ENCODE measurements around the gene GALNT7.
A peak's percentile ranks its signal among the peaks of the same experiment; 100 is the strongest.

Gene GALNT7

DNA sequence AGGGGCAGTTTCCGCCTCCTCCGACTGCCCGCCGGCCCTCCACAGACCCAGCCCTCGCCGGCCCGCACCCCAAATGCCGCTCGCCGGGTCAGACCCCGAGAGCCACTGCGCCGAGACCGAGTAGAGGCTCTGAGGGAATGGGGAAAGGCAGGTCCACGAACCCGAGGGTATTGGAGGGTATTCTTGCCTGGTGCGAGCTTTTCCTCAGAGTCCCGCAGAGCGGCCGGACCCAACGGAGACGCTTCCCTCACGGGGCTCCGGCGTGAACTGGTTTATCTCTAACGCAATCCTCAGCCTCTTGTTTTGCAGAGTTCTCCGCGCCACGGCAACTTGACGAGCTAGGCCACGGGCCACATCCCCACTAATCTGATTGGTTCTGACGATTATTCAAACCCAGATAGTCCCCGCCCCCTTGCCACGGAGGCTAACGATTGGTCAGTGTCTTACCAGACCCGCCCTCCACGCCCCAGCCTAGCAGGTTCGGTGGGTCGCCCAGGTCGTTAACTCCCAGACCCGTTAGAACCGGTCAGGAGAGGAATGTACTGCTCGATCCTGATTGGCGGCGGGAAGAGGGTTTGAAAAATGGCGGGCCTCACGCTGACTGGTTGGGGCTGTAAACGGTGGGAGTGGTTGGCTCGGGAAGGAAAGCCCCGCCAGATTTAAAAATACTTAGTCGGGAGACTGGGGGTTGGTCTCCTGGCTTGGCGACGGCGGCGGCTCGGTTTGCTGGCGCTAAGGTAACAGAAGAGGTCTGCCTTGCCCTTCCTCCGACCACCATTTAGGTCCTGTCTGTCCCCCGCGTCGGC is 165.7 kb downstream of the GALNT7 start, which contains the start of gene HMGB2:
TSS of gene HMGB2 (minus strand) at position 274 of the 806 bp plus-strand sequence. CDS start 709 bp downstream, outside the sequence.
- peak; percentile 98 to 99 (median 98) for DNase-seq (ENCODE audit: low read depth in 3 of 3, low spot score in 1 of 3)

- DNase-seq (ENCODE audit: low read depth in 3 of 3, low spot score in 1 of 3), result no peak
These were observed 166.5 kb downstream of the GALNT7 start for GRCh38 chr4:173334891-173335752.

GRCh38 chr4:173337463-173337862 is 168.9 kb downstream of the GALNT7 start:
- no peak for DNase-seq (ENCODE audit: low read depth in 3 of 3, low spot score in 1 of 3)

DNA sequence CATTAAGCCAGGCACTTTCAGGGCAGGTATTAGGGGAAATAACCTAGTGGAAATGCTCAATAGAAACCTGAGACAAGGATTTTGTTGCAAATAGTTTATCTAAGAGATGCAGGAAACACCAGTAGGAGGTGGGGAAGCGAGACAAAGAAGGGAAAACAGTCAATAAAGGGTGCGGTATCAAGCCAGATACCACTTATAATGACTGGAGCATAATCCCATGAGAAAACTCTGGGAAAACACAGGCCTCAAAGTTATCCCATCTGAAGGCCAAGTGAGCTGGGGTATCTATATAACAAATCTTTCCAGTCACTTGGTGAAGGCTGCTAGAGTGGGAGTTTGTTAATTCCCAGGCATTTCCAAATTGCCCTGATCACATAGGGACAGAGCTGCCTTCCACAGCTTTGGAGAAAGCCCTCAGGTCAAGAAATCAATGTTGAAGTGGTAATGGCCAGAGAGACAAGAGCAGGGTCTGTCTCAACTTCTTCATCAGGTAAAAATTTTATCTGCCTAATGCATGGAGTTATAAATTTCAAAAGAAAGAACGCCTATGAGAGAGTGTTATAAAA is 175.3 kb downstream of the GALNT7 start:
- DNase-seq (ENCODE audit: low read depth in 3 of 3, low spot score in 1 of 3), result no peak

DNA sequence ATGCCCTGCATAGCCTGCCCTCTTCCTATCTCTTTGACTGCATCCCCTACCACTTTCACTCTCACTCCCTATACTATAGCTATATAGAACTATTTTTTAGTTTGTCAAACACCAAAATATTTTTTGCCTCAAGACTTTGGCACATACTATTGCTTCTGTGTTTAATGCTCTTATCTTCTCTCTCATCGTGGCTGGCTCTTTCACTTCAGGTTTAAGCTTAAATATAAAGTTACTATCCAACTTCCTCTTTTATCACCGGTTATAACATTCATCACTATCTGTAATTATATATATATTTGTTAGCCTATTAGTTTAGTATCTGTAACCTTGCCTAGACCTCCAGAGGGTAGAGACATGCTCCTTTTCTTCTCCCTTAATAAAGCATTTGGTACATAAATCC is 177.0 kb downstream of the GALNT7 start:
- no peak for DNase-seq (ENCODE audit: low read depth in 3 of 3, low spot score in 1 of 3)

DNA sequence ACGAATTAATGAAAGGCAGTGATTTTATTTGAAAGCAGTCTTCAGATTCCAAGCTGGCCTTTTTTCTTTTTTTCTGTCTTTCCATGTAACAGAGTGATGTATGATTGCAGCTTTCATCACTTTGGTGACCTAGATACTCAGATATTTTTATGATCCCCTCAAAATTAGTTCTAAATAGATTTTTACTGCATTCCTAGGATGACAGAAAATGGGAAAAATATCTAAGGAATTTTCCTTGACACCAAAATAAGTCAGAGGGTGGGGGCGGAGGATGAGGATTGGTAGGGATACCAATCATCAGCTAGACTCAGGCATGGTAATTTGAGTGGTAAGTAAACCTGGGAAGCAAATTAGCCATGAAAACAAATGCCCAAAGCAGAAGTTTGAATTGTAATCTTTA is 177.5 kb downstream of the GALNT7 start:
- no peak for DNase-seq (ENCODE audit: low read depth in 3 of 3, low spot score in 1 of 3)

GRCh38 chr4:173347467-173347866 is 178.9 kb downstream of the GALNT7 start:
- DNase-seq (ENCODE audit: low read depth in 3 of 3, low spot score in 1 of 3), result no peak

DNA sequence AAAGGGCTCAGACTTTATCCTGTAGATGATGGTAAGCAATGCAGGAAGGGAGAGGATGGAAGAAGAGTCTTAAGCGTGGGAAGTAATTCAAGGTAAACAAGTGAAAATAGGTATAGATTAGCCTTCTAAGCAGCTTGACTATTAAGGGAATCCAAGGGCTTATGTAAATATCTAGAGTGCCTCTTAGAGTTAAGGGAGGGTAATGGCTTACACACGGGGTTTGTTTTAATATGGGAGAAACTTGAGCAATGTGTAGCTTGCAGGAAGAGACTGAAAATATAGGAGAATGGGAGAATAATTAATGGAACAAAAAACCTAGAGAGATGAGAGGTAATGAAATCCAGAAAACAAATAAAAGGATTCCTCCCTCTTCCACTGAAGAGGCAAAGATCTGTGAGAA is 189.3 kb downstream of the GALNT7 start:
- no peak for DNase-seq (ENCODE audit: low read depth in 3 of 3, low spot score in 1 of 3)

GRCh38 chr4:173360587-173361221 is 192.1 kb downstream of the GALNT7 start:
- no peak for DNase-seq (ENCODE audit: low read depth in 3 of 3, low spot score in 1 of 3)

DNA sequence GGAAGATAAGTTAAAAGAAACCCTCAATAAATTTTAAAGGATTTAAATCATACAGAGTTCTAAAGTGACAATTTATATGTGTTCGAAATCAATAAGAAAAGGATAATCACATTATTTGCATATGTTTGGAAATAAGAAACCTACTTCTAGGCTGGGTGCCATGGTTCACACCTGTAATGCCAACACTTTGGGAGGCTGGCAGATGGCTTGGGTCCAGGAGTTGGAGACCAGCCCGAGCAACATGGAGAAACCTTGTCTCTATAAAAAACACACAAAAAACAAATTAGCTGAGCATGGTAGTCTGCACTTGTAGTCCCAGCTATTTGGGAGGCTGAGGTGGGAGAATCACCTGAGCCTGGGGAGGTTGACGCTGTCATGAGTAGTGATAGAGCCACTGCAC is 194.1 kb downstream of the GALNT7 start:
- no peak for DNase-seq (ENCODE audit: low read depth in 3 of 3, low spot score in 1 of 3)

- no peak for DNase-seq (ENCODE audit: low read depth in 3 of 3, low spot score in 1 of 3)
These were observed 196.9 kb downstream of the GALNT7 start for GRCh38 chr4:173365359-173365996.

DNA sequence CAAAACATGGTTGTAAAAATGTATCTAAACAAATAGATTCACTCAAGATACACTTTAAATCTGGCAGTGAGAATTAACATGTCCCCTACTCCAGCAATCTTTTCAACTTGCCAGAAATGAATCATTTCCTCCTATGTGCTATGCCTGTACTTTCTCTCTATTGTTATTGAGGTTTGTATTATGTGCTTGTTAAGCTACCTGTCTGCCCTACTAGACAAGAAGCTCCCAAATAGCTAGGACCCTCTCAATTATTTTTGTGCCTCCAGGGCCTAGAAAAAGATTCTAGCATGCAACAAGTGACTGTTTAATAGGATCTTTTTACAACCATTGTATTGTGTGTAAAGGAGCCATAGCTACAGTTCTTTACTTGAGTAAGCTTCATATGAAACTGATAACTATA is 198.7 kb downstream of the GALNT7 start:
- no peak for DNase-seq (ENCODE audit: low read depth in 3 of 3, low spot score in 1 of 3)

DNA sequence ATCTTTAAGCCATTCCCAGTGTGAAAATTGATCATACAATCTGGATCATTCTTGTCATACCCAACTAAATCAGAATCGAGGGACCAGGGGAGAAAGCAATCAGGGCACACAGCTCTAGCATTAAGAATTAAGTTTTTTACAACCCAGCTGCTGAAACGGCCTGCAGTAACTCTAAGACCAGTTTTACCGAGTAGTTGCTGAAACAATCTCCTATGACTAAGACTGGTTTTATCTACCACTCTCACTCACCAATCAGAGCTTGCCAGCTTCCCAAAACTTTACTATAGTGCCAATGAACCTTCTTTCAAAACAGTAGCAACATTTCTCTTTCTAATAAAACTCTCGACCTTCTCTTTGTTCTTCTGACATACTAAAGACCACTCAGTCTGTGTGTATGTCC is 199.3 kb downstream of the GALNT7 start:
- no peak for DNase-seq (ENCODE audit: low read depth in 3 of 3, low spot score in 1 of 3)

DNA sequence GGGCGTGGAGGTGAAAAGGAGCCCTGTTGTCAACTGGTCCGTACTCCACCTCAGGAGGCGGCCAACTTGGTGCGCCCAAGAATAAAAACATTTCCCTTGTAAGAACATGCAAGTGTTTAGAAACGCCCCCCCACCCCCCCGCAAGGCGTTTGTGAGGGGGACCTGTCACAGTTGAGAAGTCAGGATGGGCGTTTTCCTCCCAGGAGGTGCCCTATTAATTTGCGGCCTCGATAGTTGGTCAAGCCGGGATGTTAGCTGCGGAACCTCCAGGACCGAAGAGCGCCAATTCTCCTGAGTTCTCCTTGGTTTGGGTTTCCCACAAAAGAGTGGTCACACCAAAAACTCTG is 201.5 kb downstream of the GALNT7 start:
- peak in 1 of 3 donors; percentile 35 for DNase-seq (ENCODE audit: low read depth in 3 of 3, low spot score in 1 of 3)

DNA sequence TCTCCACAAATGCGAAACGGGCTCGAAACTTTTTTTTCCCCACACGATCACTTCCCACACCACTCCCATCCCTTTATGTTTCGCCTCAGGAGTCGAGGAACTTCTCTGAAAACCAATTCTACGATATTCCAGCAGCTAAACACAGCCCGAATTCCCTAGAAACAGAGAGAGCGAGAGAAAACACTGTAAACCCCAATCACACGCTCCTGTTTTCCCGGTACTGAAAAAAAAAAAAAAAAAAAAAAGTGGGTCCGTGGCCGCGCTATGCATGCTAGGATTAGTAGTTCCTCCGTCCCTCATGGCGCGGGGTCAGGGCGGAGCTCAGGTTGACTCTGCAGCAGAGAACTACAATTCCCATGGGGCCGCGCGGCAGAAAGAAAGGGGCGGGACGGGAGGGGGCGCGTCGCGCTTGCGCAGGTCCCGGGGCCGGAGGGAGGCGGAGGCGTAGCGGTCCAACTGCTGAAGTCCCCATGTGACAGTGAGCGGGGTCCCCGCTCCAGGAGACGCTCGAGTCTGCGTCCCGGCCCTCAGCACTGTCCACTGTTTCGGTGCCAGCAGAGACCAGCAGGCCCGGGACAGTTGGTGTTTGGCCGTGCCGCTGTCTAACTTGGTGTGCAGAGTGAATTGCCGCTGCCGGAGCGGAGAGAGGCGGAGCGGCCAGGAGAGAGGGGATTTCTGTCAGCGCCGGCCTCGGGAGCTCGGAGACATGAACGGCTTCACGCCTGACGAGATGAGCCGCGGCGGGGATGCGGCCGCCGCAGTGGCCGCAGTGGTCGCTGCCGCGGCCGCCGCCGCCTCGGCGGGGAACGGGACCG is 202.1 kb downstream of the GALNT7 start, which contains the start of gene SAP30:
TSS of gene SAP30 (plus strand) at position 478 of the 815 bp plus-strand sequence. CDS start at position 707, 229 bp downstream.
- DNase-seq (ENCODE audit: low read depth in 3 of 3, low spot score in 1 of 3), result peak; percentile 91 to 95 (median 95)

- DNase-seq (ENCODE audit: low read depth in 3 of 3, low spot score in 1 of 3), result peak in 1 of 3 donors; percentile 15
These were observed 202.9 kb downstream of the GALNT7 start for GRCh38 chr4:173371292-173372192.

All from stimulated activated CD4-positive, alpha-beta T cell treated with anti-CD3 and anti-CD28 coated beads, TNF-alpha, amount 100 ng/mL, for 1 hour (primary cell).